GM11168 (cell line): Measurements from ENCODE around the gene CDH23.

Experiments
- in situ Hi-C: fragments of 300-500 bp; cut with MboI; formaldehyde crosslinking; loops from one replicate; pipeline ENCODE4 v1.12.0; 2022; ENCODE audit warnings: low sequenced_read_pairs; ENCODE audit not compliant: unreplicated experiment

The CDH23 gene

DNA sequence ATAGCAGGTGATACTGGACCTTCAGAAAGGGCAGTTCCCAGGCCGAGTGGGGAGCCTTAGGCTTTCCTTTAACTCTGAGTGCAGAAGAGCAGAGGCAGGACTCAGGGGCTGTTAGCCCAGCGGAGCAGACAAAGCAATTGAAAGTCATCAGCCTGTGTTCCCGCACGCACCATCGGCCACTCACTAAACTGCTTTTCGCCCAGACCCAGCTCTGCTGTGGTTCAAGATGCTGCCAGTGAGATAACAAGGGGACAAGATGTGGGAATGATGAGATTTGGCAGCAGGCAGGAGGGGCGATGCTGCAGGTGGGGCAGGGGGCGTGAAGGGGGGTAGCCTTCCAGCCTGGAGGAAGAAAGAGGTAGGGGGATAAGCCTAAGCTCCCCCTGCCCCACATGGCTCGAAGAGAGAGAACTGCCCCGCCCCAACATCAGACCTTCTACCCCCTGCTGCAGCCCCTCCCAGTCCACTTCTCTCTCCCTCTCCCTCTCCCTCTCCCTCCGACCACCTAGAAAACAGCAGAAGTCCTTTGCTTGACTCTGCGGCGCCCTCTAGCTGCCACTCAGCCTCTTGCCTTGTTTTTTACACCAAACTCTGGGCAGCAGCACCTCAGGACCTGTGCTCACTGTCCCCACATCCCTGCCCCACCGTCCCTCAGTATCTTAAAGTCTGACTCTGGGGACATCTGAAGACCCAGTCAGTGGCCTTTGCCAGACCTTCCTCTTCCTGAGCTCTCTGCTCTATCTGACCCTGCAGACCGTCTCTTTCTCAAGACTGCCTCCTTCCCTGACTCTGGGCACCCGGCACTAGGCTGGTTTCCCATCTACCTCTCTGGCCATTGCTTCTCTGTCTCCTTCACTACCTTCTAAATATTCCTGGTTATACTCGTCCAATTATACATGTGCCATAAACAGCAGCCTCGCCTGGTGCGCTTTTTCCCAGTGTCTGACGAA, 212.4 kb downstream of the CDH23 start:
- in situ Hi-C loops, result no loop called here

DNA sequence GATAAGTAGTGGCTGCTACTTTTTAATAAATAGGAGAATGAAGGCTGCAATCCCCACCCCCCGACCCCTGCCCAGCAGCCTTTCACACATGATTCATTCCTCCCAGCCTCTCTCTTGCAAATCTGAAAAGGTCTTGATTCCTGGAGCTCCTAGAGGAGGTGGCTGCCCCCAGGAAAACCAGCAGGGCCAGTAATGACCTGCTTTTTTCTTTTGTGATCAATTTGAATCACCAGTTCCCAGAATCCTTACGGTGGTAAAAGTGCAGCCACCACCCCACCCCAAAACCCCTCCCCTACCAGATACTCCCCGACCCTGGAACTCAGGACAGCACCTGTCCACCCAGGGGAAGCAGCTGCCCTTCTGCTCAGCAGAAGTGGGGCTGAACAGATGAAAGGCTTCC, 213.9 kb downstream of the CDH23 start:
- in situ Hi-C loops, result no loop called here

DNA sequence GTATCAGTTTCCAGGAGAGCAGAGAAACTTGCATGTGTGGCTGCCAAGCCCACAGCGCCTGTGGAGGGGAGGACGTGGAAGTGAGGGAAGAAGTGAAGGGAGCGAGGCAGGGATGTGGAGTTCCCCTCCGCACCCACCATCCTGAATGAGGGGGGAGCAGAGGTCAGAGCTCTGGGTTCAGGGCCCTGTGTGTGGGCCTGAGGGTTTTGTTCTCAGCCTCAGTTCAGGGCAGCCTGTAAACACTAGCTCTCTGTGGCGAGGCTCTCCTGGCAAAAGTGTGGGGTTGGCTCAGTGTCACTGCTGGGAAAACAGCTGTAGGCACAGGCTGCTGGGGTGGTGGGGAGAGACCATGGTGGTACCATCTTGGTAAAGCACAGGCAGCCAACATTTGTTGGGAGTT, 214.4 kb downstream of the CDH23 start:
- in situ Hi-C loops, result no loop called here

DNA sequence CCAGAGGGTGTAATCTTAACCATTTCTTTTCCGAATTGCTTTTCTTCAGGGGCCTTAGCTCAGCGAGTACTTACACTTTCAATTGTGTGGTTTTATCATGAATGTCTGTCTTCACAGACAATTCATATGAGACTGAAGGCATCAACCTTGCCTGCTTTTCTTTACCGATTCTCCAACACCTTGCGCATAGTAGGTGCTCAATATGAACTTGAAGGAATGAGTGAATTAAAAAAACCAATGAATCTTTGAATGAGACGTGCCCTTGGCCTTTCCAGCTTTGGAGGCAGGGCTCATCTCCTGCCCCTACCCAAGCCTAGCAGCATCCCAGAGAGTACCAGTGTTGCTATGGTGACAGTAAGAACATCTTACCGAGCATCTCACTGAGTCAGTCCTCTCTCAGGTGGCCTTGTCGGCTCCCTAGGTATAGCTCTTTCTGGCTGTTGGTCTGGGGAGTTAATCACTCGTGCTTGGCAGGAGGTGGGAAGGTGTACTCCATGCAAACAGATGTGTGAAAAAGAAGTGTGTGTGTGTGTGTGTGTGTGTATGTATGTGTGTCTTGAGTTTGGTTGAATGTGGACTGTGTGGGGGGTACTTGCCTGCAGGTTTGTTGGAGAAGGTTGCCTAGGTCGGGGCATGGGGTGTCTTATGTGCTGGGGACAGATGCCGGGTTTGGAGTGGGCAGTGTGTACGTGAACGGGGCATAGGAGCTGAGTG, 215.1 kb downstream of the CDH23 start:
- in situ Hi-C loops, result no loop called here

DNA sequence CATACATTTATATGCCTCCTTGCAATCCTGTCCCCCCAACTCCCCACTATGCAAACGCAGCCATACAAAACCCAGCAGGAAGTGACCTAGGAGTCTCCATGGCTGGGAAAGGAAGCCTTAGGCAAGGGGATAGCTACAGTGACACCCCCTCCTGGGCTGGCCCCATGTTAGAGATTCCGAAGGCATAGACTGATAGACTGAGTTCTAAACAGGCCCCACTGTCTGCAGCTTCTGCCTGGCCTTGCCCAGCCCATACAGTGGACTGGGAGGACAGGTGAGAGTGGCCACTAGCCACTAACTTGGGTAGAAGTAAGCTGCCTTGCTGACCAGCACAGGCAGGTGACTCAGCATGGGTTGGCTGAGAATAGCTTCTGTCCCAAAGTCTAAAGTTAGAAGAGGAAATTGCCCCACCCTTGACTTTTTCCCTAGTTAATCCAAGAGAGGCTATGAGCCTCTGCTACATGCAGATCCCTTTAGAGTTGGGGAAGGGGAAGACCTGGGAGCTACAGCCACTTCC, 216.6 kb downstream of the CDH23 start:
- in situ Hi-C loops, result no loop called here

DNA sequence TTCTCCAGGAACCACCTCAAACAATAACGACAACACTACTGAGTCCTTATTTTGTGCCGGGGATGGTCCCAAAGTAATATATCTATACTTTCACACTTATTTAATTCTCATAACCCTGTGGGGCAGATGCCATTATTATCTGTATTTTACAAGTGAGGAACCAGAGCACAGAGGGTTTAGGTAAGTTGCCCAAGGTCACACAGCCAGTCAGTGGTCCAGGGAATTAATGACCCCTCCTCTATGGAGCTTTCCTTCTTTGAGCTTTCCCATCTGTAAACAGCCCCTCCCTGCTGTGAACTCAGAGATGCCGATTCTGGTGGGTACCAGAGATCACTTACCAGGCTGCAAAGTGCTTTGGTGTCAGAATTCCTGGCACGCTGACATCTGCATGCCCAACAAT, 217.2 kb downstream of the CDH23 start:
- in situ Hi-C loops, result no loop called here

DNA sequence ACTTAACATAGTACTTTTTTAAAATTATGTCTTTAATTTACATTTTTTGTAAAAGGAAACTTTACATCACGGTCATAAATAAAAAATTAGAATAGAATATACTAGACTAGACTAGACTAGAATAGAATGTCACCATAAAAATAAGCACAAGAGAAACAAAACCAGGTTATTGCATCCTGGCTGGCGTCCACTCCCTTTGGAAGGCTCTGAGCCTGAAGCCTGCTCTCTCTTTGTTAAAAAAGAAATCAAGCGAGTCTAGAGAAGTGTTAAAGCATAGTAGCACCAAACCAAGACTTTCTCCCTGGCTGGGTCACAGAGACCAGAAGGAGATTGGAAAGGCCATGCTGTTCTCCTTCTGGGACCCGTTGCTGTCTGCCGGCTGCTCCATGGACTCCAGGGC, 218.2 kb downstream of the CDH23 start:
- in situ Hi-C loops, result no loop called here

DNA sequence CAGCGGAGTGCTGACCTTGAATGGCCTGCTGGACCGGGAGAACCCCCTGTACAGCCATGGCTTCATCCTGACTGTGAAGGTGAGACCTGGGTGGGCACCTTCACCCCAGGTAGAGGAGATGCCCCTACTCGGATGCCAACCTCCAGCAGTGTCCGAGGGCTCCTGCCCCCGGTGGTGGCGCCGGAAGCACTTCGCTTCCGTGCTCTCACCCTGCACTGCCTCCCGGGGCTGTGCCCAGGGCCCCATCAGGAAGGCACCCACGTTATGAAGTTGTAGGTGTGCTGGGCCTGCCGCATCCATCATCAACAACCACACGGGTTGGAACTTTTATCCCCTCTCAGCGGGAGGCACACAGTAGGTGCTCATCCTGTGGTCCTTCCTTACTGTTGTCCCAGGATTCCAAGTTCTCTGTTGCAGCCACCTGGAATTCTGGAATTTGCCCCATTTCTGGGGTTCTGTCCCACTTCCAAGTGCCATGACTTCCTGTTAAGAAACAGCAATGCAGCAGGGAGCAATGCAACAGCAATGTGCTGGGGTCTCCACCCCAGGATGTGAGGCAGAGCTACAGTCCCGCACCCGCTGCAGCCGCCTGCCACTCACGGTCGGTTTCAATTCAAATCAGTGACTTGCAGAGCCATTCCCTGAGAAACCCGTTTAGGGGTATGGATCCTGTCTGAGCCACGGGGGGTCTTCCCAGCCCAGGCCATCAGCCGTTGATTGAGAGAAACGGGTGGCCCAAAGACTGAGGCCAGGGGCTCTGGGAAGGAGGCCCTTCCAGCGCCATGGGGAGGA, 219.0 kb downstream of the CDH23 start:
- in situ Hi-C loops, result no loop called here

DNA sequence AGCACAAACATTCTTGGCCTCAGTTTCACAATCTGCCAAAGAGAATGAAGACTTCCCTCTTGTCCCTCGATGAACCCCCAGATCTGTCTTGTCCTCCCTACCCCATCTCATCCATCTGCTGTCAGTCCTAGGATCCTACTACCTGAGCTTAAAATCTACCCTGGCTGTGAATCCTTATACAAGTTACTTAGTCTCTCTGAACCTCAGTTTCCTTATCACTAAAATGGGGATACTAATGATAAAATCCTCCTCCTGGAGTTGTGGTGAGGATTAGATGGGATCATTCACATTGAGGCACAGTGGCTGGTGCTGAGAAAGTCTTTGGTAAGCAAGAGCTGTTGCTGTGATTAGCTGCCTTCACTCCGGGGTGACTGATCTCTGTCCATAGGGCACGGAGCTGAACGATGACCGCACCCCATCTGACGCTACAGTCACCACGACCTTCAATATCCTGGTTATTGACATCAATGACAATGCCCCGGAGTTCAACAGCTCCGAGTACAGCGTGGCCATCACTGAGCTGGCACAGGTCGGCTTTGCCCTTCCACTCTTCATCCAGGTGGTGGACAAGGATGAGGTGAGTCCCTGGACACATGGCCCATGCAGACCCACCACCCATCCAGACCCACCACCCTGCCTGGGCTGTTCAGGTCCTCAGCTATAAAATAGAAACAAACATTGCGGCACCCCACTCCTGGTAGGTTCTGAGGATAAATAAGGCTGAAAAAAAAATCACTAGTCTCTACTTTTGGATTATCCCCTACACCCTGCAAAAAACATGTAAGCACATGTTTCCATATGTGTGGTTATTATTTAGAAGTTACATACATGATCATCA, 220.3 kb downstream of the CDH23 start:
- in situ Hi-C loops, result no loop called here

DNA sequence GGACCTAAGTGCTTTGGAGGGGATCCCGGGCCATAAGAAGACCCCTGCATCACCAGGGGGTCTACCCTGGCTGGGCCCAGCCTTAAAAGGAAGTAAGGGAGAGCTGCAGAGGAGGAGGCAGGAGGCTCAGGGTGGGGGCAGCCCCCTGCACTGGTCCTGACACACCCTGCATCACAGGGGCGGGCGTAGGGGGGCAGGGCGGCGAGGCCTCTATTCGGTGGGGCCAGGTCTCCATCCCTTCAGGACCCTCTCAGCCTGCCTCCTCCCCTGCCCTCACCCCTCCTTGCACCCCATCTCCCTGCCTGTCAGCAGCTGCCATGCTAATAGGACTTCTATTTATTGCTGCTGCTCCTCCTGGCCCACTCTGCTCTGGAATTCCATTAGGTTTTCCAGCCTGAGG, 221.5 kb downstream of the CDH23 start:
- in situ Hi-C loops, result no loop called here

DNA sequence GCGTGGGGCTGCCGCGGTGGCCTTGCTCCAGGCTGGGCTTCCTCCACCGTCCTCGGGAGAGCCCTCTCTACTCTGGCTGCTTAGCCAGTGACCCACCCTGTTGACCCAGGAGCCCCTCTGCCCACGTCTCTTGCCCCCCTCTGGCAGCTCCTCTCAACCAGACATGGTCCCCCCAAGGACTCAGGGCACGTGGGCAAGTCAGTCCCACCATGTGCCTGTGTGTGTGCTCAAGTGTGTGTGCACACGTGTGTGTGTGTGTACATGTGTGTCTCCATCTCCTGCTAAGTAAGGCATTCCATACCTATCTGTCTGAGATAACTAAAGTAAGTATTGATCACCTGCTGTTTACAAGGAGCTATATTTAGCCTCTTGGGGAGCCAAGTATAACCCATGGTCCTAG, 221.9 kb downstream of the CDH23 start:
- in situ Hi-C loops, result no loop called here

DNA sequence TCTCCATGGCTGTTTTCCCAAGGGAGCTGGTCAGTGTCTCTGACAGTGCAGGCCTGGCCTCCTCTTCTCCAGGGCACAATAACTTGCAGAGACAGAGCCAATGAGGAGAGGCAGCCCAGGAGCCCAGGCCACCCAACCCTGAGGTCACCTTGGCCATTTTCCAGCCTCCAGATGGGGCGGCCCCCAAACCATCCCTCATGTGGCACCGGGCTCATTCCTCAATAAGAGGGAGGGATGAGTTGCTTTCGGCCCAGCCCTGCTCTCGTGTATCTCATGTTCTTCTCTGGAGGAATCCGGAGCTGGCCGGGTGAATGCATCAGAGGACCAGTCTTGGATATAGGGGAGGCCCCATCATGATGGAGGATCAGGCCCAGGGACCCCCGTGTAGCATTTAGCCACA, 223.9 kb downstream of the CDH23 start:
- in situ Hi-C loops, result no loop called here

DNA sequence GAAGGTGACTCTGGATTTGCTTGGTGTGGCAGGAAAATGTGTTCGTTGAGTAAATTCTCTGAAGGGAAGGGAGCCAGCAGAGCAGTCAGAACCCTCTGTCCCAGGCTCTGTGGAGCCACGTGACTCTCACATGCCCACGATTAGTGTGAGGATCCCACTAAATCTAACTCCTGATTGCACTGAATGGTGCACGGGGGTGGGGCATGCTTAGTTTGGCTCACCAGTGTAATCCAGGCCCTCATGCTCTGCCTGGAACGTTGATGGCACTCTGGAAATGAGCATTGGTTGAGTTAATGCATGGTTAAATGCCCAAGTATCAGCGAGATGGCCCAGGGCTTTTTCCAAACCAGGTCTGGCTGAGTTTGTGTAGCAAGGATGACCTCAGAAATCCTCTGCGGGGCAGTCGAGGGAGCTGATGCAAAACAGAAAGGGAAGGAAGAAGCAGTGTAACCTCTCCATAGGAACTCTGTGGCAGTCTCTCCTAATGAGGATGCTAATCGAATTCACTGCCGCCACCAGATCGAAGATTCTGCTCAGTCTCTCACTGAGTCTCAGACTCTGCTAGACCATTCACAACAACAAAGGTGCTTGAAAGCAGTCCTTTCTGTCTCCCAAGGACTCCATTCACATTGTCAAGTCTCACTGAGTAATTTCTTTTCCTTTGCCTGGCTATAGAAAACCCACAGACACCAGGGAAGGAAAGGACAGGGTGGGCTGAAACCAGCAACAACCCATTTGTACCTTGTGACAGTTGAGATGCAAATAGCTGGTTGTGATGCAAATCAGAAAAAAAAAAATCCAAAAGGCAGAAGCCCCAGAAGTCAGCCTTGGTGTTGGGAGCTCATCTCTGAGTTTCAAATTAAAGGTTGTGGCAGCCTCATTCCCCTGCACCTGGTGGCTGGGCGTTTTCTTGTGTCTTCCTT, 224.8 kb downstream of the CDH23 start:
- in situ Hi-C loops, result no loop called here

DNA sequence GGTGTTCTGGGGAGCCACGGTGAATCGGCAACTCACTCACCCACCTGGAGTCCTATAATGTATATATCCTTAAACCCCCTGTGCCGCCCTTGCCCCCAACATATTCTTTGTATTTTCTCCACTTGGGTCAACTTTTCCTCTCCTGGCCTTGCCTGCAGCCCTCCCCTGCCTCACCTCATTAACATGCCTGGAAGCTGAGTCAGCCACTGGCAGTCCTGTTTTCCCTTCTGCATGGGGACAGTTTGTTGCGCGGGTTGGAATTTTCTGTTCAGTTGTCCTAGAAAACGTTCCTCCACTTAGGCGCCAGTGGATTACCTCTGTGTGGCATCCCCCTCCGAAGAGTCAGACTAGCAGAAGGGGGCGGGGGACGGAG, 225.4 kb downstream of the CDH23 start:
- in situ Hi-C loops, result no loop called here

DNA sequence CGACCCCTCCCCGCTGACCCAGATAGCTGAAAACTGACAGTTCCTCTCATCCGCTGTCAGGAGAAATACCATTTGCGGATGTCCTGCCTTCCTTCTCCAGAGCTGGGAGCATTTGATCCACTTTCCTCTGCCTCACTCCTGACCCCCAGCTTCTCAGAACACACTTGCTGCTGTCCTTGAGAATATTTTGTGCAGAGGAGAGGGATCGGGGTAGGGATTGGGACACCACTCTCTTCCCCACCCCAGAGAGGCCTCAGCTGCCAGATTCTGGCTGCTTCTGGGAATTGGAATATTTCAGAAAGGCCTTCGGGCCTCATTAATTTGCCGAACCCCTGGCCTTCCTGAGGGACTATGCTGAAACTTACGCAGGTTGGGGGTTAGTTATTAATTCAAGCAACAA, 225.9 kb downstream of the CDH23 start:
- in situ Hi-C loops, result no loop called here

DNA sequence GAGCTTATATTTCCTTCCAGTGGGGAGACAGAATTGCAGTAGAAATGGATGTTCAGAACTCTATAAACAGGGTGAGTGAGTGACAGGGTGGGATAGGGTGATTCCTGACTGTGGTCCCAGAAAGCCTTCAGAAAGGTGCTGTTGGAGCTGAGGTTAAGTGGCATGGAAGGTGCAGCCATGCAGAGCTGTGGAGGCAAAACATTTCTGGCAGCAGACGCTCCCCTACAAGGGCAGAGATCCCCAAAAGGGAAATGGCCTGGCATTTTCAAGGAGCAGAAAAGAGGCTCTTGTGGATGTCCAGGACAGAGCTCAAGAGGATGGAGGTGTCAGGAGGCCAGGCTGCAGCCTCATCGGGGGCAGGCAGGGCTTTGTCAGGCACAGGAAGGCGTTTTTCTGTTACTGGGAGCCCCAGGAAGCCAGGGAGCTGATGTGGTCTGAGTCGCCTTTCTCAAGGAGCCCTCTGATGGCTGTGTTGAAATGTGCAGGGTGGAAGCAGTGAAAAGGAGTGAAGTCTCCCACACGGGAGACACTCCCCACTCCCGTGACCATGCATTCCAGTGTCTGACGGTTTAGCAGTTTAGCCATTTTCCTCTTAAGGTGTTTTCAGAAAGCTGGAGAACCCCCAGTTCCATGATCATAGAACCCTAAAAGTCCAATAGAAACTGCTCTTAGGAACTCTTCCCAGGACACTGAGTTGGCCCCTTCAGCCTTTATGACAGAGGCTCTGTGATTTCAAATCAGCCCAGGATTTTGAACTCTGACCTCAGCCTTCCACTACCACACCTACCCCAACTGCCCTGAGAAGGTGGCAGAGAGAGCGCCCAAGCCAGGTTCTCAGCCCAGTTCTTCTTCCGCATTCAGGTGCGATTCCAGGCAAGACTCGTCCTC, 226.6 kb downstream of the CDH23 start:
- in situ Hi-C loops, result no loop called here

DNA sequence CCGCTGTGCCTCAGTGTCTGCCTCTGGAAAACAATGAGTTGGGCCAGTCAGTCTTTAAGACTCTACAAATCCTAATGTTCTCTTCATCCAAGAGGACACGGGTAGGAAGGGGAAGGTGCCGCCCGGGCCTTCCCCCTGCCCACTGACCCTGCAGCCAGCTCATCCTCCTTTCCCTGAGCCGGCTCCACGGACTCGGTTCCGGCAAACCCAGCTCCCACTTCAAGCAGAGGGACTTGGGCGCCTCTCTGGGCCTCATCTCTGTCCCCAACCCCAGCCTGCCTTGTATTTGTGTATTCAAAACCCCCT, 227.2 kb downstream of the CDH23 start:
- in situ Hi-C loops, result no loop called here
